Measurements from ENCODE around the gene PSD4. TPM values are rescaled to one million over a fixed set of nuclear protein-coding genes. Genes with fewer than 3 reads are reported as not detected.
A peak's percentile ranks its signal among the peaks of the same experiment; 100 is the strongest.

PSD4 gene
- total RNA-seq, 2 experiments from 2014 or later: 96.5 to 101 TPM

DNA sequence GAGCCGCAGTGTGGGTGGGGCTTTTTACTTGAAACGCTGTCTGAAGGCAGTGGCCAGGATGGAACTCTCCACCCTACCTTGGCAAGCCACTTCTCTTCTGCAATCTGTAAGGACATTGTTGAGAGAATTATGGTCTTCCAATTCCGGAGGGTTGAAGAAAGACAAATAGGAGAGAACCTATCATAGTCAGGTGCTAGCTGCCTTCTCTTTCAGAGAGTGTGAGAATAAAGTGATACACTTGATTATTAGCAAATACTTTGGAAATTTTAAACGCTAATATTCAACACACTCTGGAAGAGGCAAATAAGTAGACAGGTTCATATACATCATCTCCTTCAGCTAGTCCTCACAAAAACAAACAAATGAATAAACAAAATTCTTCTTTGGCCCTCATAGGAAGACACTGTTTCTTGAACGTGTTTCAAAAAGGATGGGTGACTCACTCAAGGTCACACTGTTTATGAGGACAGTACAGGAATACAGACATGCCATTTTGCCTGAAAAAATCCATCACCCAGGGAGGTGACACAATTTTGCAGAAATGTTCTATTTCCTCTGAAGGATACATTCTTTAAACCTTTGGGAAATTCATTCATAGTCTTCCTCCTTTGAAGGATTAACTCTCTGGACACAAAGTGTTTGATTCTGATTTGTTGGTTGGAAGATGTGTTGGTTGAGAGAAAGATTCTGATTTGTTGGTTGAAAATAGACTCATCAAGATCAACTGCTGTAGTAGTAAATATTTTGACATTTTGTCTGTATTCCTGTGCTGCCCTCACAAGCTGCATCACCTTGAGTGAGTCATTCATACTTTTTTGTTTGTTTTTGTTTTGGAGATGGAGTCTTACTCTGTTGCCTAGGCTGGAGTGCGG is 48.6 kb upstream of the PSD4 start:
- no peak for TF ChIP-seq CTCF (IDR thresholded peaks at IDR 0.05)
- Histone ChIP-seq H3K27me3 (ENCODE audit: control insufficient read depth in 1 of 2, insufficient read depth in 2 of 2, low read length in 2 of 2) (no peaks in the 10 kb centered on the region), H3K9me3 (ENCODE audit: control insufficient read depth in 1 of 2, insufficient read depth in 1 of 2, low read length in 2 of 2) (no peaks in the 10 kb centered on the region), H3K36me3 (ENCODE audit: insufficient read depth, low read length) (no peaks in the 10 kb centered on the region), H3K27ac (ENCODE audit: low read depth in 1 of 2, low read length in 2 of 2) (no peak overlapping the region), H3K4me3 (ENCODE audit: low read length) (no peak overlapping the region), H3K4me1 (ENCODE audit: insufficient read depth, low read length) (peaks cover 10% of the 10 kb centered on the region)
- CTCF ChIA-PET: no interaction called here
- no peaks in the 10 kb centered on the region for H3K36me3 Mint-ChIP-seq (ENCODE audit: low read depth)
- intact Hi-C loops (cut with DNase I, micrococcal nuclease): no loop called here
- POLR2A ChIA-PET: no interaction called here
- H3K9me3 Mint-ChIP-seq: no peaks in the 10 kb centered on the region
- H3K27me3 Mint-ChIP-seq: peaks cover 21% of the 10 kb centered on the region
- no peak for ATAC-seq (ENCODE audit: poor library complexity)
- no peak overlapping the region for H3K27ac Mint-ChIP-seq
- H3K4me3 Mint-ChIP-seq: no peak overlapping the region
- peak in 1 of 14 experiments; percentile 34 for DNase-seq
- no peaks in the 10 kb centered on the region for H3K4me1 Mint-ChIP-seq (ENCODE audit: low read depth)

DNA sequence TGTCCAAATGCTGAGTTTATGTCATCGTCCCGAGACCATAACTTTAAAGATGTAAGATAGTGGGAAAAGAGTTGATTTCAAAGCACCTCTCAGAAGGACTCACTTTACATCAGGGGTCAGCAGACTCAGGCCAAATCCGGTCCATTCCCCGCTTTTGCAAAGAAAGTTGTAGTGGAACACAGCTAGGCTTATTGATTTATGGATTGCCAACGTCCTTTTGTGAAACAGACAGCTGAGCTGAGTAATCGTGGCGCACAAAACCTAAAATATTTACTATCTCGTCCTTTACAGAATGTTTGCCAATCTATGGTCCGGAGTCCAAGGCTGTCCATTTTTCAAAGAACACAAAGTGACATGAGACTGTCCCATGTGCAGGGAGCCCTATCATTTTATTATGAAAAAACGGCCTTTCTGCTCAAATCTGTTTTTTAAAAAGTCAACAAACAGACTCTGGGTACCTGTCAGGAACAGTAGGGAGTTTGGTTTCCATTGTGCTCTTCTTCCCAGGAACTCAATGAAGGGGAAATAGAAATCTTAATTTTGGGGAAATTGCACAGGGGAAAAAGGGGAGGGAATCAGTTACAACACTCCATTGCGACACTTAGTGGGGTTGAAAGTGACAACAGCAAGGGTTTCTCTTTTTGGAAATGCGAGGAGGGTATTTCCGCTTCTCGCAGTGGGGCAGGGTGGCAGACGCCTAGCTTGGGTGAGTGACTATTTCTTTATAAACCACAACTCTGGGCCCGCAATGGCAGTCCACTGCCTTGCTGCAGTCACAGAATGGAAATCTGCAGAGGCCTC is 46.7 kb upstream of the PSD4 start, which contains the start of gene IL1RN:
Gene IL1RN (plus strand): TSS at position 754 of the 801 bp plus-strand sequence. CDS start 27 bp downstream, at position 781.
- peaks cover 21% of the 10 kb centered on the region for H3K27me3 Mint-ChIP-seq
- H3K9me3 Mint-ChIP-seq: no peaks in the 10 kb centered on the region
- H3K27me3 ChIP-seq (ENCODE audit: control insufficient read depth in 1 of 2, insufficient read depth in 2 of 2, low read length in 2 of 2): no peaks in the 10 kb centered on the region
- intact Hi-C loops (cut with DNase I, micrococcal nuclease): no loop called here
- H3K4me1 ChIP-seq (ENCODE audit: insufficient read depth, low read length): peaks cover 10% of the 10 kb centered on the region
- H3K9me3 ChIP-seq (ENCODE audit: control insufficient read depth in 1 of 2, insufficient read depth in 1 of 2, low read length in 2 of 2): no peaks in the 10 kb centered on the region
- H3K4me3 Mint-ChIP-seq: no peak within 1 kb of the TSS
- no peak within 1 kb of the TSS for H3K27ac ChIP-seq (ENCODE audit: low read depth in 1 of 2, low read length in 2 of 2)
- ChIA-PET CTCF (no interaction called here), POLR2A (no interaction called here)
- no peaks in the 10 kb centered on the region for H3K36me3 Mint-ChIP-seq (ENCODE audit: low read depth)
- H3K36me3 ChIP-seq (ENCODE audit: insufficient read depth, low read length): no peaks in the 10 kb centered on the region
- peak within 1 kb of the TSS; percentile 34 for H3K4me3 ChIP-seq (ENCODE audit: low read length)
- H3K27ac Mint-ChIP-seq: no peak within 1 kb of the TSS
- DNase-seq (peak in 3 of 14 experiments; percentile 22 to 70 (median 64)), ATAC-seq (ENCODE audit: poor library complexity) (no peak)
- no peaks in the 10 kb centered on the region for H3K4me1 Mint-ChIP-seq (ENCODE audit: low read depth)
- no peak for TF ChIP-seq CTCF (IDR thresholded peaks at IDR 0.05)

DNA sequence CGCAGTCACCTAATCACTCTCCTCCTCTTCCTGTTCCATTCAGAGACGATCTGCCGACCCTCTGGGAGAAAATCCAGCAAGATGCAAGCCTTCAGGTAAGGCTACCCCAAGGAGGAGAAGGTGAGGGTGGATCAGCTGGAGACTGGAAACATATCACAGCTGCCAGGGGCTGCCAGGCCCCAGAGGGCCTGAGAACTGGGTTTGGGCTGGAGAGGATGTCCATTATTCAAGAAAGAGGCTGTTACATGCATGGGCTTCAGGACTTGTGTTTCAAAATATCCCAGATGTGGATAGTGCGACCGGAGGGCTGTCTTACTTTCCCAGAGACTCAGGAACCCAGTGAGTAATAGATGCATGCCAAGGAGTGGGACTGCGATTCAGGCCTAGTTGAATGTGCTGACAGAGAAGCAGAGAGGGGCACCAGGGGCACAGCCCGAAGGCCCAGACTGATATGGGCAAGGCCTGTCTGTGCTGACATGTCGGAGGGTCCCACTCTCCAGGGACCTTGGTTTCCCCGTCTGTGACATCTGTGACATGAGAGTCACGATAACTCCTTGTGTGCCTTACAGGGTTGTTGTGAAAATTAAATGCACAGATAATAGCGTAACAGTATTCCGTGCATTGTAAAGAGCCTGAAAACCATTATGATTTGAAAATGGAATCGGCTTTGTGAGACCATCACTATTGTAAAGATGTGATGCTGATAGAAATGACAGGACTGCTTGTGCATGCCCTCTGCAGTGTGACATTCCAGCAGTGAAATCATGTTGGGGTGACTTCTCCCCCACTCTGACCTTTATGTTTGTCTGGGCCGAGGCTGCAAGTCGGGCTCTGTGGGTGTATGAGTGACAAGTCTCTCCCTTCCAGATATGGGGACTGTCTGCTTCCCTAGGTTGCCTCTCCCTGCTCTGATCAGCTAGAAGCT is 45.9 kb upstream of the PSD4 start:
- H3K4me3 Mint-ChIP-seq: no peak overlapping the region
- peaks cover 21% of the 10 kb centered on the region for H3K27me3 Mint-ChIP-seq
- H3K4me1 ChIP-seq (ENCODE audit: insufficient read depth, low read length): peaks cover 10% of the 10 kb centered on the region
- no peak overlapping the region for H3K27ac ChIP-seq (ENCODE audit: low read depth in 1 of 2, low read length in 2 of 2)
- POLR2A ChIA-PET: no interaction called here
- DNase-seq: no peak
- no peak overlapping the region for H3K27ac Mint-ChIP-seq
- ATAC-seq (ENCODE audit: poor library complexity): no peak
- H3K36me3 Mint-ChIP-seq (ENCODE audit: low read depth): no peaks in the 10 kb centered on the region
- no peaks in the 10 kb centered on the region for H3K27me3 ChIP-seq (ENCODE audit: control insufficient read depth in 1 of 2, insufficient read depth in 2 of 2, low read length in 2 of 2)
- intact Hi-C loops (cut with DNase I, micrococcal nuclease): loop anchor here in 1 of 2 experiments (2.0 kb wide), 1 partner anchor 77 kb away; no protein-coding TSS in a partner anchor
- no peaks in the 10 kb centered on the region for H3K9me3 ChIP-seq (ENCODE audit: control insufficient read depth in 1 of 2, insufficient read depth in 1 of 2, low read length in 2 of 2)
- CTCF ChIA-PET: no interaction called here
- TF ChIP-seq CTCF (IDR thresholded peaks at IDR 0.05): no peak
- no peaks in the 10 kb centered on the region for H3K4me1 Mint-ChIP-seq (ENCODE audit: low read depth)
- H3K36me3 ChIP-seq (ENCODE audit: insufficient read depth, low read length): no peaks in the 10 kb centered on the region
- no peaks in the 10 kb centered on the region for H3K9me3 Mint-ChIP-seq
- H3K4me3 ChIP-seq (ENCODE audit: low read length): peak overlapping the region; percentile 34

All from CD4-positive, alpha-beta T cell (primary cell).